NCI-H526 (cell line): ENCODE measurements around the gene RIC3.

Experiments used
- DNase-seq, 2 experiments: peaks; one replicate each; lab custom pipeline; 2025; lab: John Stamatoyannopoulos, UW

The RIC3 gene

DNA sequence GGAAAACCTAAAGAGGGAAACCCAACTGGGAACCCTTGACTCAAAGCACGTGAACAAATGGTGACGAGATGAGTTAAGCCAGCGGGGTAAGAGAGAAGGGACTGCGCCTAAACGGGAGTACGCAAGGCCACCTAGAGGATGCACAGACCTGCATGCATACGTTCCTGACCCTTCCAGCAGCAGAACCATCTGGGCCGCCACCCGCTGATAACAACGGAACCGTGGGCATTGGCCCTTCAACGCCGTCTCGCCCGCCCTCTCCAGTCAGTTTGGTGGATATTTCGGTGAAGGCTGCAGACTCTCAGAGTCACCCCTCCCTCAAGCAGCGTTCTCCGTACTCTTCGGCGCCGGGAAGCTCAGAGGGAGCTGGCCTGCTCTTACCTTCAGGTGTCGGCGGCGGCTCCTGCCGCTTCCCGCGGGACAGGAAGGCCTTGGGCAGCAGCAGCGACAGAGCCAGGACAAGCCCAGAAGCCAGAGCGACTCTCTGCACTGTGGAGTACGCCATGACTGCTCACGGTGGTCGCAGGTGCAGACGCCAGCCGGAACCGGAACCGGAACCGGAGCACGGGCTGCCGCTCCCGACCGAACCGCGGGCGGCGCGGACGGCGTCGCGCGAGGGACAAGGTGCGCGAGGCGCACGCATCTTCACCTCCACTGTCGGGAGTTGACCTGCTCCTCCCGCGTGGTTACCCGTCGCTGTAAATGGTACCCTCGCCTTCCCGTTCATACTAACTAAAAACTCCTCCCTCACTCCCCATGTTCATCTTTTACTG is at the start of gene RIC3:
RIC3 (minus strand) TSS at position 541 of the 773 bp plus-strand sequence; CDS start at position 505, 36 bp downstream.
- DNase-seq = peak; percentile 76 to 93

DNA sequence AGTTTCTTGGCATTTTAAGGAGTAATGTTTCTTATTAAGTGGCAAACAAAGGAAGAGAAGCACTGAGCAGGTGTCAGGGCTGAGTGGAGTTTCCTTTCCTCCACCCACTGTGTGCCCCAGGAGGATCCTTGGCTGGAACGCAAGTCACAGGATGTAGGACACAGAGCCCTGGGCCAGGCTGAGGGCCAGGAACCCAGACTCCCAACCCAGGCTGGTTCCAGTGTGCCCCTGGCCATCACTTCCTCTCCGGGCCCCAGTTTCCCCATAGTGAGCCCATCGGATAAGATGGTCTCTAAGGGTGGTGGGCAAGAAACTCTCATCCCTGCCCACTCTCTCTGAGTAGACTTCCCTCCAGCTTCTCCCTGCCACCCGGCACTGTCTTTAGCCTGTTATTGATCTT is 49.6 kb upstream of the RIC3 start:
- DNase-seq = no peak

- DNase-seq = no peak
Measured at GRCh38 chr11:8217926-8218325, 49.1 kb upstream of the RIC3 start.

GRCh38 chr11:8217136-8217535 is 48.3 kb upstream of the RIC3 start:
- no peak for DNase-seq

- DNase-seq = no peak
Measured at GRCh38 chr11:8213376-8213775, 44.6 kb upstream of the RIC3 start.

GRCh38 chr11:8209208-8209807 is 40.5 kb upstream of the RIC3 start:
- DNase-seq = peak in 1 of 2 experiments; percentile 30

- no peak for DNase-seq
Measured at GRCh38 chr11:8207080-8208000, 38.5 kb upstream of the RIC3 start.

DNA sequence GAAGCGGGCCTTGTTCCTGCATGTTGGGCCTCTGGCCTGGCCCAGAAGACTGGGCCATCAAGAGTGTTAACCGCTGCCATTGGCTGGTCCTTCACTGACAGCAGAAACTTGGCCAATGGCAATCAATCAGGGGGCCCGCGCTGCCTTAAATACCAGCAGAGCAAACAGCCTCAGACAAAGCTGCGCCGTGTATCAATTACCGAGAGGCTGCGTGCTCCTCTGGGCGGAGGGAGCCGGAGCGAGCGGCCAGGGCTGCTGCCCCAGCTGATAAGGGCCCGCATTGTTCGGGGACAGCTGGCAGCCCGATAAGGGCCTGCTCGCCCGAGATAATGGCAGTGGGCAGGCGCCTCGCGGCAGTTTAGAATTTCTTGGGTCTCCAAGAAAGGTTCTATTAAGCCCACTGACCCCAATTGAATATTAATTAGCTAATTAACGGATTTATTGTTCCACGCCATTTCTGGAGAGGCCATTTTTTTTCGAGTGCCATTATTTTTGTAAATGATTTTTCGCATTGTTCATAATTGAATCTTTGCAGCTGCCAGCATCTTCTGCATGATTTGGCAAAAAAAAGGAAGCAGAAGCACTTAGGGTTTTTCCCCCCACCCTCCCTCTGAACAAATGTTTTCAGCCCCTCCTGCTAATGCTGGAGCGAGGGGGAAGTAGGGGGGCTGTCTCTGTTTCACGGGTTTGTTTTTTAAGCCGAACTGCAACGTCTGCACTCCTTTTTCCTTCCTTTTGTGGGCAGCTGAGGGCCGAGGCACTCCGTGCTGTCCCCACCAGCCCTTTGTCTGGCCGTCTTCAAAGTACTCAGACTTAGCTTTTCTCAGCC is 37.6 kb upstream of the RIC3 start:
- DNase-seq = no peak

DNA sequence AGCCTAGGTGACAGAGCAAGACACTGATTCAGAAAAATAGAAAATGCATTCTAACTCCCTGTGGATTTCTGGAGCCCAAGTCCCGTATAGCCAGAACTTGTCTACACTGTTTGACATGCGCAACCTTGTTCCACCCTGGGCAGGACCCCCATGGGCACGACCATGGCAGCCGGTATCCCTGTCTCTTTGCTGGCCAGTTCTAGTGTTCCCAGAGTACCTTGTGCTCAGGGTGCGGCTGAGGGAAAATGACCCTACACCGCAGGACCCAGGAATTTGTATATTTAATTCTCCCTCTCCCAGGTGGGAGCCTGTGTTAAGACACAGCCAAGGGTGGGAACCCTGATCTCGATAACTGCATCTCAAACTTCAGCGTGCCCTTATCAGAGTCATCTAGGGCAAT is 36.7 kb upstream of the RIC3 start:
- DNase-seq = no peak

- no peak for DNase-seq
Measured at GRCh38 chr11:8204596-8204995, 35.8 kb upstream of the RIC3 start.

DNA sequence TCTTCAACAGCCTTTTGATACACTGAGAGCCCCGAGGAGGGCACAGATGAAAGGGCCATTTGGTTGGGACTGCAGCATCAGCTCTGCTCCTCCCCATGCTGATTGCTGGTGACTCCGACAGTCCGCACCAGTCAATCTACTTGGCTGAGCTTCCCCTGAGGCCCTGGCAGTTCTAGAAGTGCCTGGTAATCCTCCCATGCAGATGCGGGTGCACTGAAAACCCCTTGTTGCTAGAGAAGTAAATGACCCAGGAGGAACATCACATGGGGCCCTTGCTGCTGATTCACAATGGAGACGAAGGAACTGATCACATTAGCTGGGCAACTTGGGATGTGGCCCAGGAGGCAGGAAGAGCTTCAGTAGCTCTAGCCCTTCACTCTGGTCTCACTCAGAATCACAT is 35.2 kb upstream of the RIC3 start:
- DNase-seq = no peak

- no peak for DNase-seq
Measured at GRCh38 chr11:8203414-8203715, 34.5 kb upstream of the RIC3 start.

DNA sequence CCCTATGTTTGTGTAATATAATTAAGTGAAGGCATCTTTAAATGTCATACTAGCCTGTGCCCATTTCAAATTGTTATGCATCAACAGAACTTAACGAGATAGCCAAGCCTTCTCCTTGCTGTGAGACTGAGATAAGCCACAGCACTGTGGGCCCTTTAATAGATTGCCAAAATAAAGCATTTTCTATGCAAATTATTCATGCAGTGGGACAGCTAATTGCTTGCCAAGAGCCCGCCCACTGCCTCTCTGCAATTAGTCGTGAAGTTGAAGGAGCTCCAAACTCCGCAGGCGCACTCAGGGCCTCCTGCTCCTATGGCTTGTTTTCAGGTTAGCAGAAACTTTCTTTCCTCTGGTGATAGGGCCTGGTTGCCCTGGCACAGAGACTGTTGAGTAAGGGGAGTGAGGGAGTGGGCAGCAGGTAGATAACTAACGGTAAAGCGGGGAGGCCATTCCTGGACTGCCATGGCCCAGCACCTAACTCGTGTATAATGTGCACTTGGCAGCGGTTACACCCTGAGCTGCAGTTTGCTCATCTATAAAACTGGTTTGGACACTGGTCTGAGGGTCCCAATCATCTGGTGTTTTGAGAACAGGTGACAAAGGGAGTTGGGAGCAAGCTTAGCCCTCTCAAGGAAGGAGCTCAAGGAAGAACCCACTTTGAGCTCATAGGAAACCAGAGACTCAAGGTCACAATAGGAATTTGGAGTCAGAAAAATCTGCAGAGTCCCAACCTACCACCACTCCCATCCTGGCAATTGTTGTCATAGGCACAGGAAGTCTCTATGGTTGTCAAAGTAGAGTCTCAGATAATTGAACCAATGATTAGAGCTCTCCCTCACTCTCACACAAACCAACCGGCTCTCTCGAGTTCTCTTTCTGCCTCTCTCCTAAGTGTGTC is 33.9 kb upstream of the RIC3 start:
- no peak for DNase-seq

DNA sequence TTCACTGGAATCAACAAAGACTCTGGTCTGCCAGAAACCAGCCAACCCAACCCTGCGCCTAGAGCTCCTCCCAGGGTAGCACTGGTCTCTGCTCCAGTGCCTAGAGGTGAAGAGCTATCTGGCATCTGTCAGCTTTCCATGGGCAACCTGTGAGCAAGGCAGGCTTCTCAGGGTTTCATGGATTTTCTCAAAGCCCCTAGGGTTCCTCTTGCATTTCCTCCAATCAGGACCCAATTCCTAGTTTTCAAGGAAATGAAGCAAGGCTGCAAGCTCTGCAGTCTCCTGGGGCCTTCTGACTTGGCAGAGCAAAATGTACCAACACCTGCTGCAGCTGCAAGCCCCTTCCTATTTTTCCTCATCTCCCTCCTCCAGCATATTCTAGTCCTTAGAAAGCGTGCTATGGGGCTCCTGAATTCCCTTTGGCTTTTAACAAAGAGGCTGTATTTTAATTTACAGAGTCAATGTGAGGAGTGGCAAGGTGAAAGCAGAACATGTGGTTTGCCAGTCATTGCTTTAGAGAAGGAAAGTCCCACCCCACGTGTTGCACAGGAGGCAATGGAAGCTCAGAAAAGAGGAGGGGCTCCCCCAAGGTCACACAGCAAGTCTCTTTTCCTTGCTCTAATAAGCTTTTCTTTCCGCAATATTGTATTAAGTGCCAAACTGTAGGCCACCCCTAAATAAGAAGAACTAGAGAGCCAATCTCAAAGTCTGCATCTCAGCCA is 33.0 kb upstream of the RIC3 start:
- DNase-seq = no peak

DNA sequence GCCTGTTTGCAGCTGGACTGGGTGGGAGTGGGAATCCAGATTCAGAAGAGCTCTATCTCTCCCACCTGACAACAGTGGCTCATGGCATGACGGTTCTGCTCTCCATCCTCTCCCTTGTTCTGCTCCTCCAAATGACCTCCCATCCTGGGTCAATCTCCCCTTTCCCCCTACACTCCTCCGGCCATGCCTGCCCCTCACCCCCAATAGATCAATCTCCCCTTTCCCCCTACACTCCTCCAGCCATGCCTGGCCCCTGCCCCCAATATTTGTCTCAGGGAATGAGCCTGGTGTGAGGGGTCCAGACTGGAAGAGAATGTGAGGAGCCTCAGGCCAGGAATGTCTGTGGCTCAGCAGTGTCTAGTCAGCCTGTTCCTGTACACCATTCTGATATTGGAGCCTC is 30.9 kb upstream of the RIC3 start:
- DNase-seq = no peak

GRCh38 chr11:8196749-8197148 is 27.9 kb upstream of the RIC3 start:
- DNase-seq = no peak

DNA sequence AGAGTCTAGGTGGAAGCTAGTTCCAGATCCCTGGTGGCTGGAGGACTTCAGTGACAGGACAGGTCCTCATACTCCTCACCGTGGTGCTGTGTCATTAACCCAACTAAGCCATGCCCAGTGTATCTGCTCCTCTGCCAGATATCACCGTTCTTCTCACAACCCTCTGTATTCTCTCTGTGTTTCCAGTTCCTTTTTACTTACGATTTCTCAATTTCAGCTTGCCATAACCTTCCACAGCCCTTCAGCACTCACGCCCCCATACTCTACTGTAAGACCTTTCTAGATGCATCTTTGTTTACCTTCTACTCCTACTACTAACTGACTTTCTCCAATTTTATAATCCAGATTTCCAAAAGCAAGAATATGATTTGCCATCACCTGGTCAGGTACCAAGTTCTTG is 26.1 kb upstream of the RIC3 start:
- DNase-seq = no peak

- no peak for DNase-seq
Measured at GRCh38 chr11:8192896-8193209, 24.0 kb upstream of the RIC3 start.

- DNase-seq = peak; percentile 47 to 89
Measured at GRCh38 chr11:8192016-8192895, 23.4 kb upstream of the RIC3 start.
